GM23338 (cell line): Measurements from ENCODE around the gene CD247. TPM values are rescaled to one million over a fixed set of nuclear protein-coding genes. Genes with fewer than 3 reads are reported as not detected.

ENCODE experiments used
- ATAC-seq: fragments of 200-7000 bp; cut with Tn5 transposase; 3 replicates; pipeline ENCODE4 v1.9.1; 2020
- DNase-seq: peaks from one replicate; pipeline ENCODE4 v3.0.0-alpha.2; 2015; ENCODE audit warnings: low spot score
- H2AFZ ChIP-seq: fragments of 200-600 bp; sonication (generic); 2 replicates; pipeline ENCODE4 v1.8.0; 2016; ENCODE audit warnings: antibody characterized with exemption, mild to moderate bottlenecking, moderate library complexity
- H3F3A ChIP-seq: fragments of 200-600 bp; sonication (generic); replicated peaks from 2 replicates; pipeline ENCODE4 v1.8.0; 2017; ENCODE audit warnings: antibody characterized with exemption, mixed run types, low read depth
- H3K27ac ChIP-seq: fragments of 200-600 bp; sonication (generic); 2 replicates; pipeline ENCODE4 v1.6.1; 2016; ENCODE audit warnings: low read depth
- H3K27me3 ChIP-seq: fragments of 200-600 bp; sonication (generic); 2 replicates; pipeline ENCODE4 v1.8.0; 2016; ENCODE audit warnings: mild to moderate bottlenecking, mixed run types, moderate library complexity; ENCODE audit not compliant: insufficient read depth
- H3K36me3 ChIP-seq: fragments of 200-600 bp; sonication (generic); 2 replicates; pipeline ENCODE4 v1.8.0; 2016; ENCODE audit warnings: mild to moderate bottlenecking; ENCODE audit not compliant: insufficient read depth
- H3K4me1 ChIP-seq: fragments of 200-600 bp; sonication (generic); 2 replicates; pipeline ENCODE4 v1.8.0; 2016; ENCODE audit warnings: mild to moderate bottlenecking, moderate library complexity; ENCODE audit not compliant: insufficient read depth
- H3K4me2 ChIP-seq: fragments of 200-600 bp; sonication (generic); 2 replicates; pipeline ENCODE4 v1.7.1; 2017; ENCODE audit warnings: mixed run types
- H3K4me3 ChIP-seq: fragments of 200-600 bp; sonication (generic); 2 replicates; pipeline ENCODE4 v1.6.1; 2016; ENCODE audit warnings: mixed run types
- H3K79me2 ChIP-seq: fragments of 200-600 bp; sonication (generic); replicated peaks from 2 replicates; pipeline ENCODE4 v1.8.0; 2017; ENCODE audit warnings: mild to moderate bottlenecking; ENCODE audit not compliant: insufficient read depth
- H3K9me2 ChIP-seq: fragments of 200-600 bp; sonication (generic); 2 replicates; pipeline ENCODE4 v1.8.0; 2017; ENCODE audit not compliant: insufficient read depth
- H4K20me1 ChIP-seq: fragments of 200-600 bp; sonication (generic); replicated peaks from 2 replicates; pipeline ENCODE4 v1.8.0; 2017; ENCODE audit warnings: mild to moderate bottlenecking; ENCODE audit not compliant: insufficient read depth
- H3K27ac Mint-ChIP-seq: 2 replicates; pipeline ENCODE4 v1.8.0; 2020; ENCODE audit warnings: inconsistent platforms, mild to moderate bottlenecking, moderate library complexity, mixed read lengths
- H3K27me3 Mint-ChIP-seq: 3 replicates; pipeline ENCODE4 v1.8.0; 2022; ENCODE audit warnings: low read depth, mild to moderate bottlenecking, moderate library complexity, mixed read lengths, inconsistent platforms; ENCODE audit not compliant: insufficient read depth, poor library complexity
- H3K36me3 Mint-ChIP-seq: 3 replicates; pipeline ENCODE4 v1.8.0; 2021; ENCODE audit warnings: low read depth, mild to moderate bottlenecking, inconsistent platforms, moderate library complexity, mixed read lengths
- H3K4me1 Mint-ChIP-seq: 3 replicates; pipeline ENCODE4 v1.8.0; 2020; ENCODE audit warnings: mild to moderate bottlenecking, inconsistent platforms, mixed read lengths
- H3K4me3 Mint-ChIP-seq: 3 replicates; pipeline ENCODE4 v1.8.0; 2021; ENCODE audit warnings: moderate library complexity, mild to moderate bottlenecking, inconsistent platforms, mixed read lengths
- H3K9me3 Mint-ChIP-seq: 3 replicates; pipeline ENCODE4 v1.8.0; 2020; ENCODE audit warnings: moderate library complexity, mild to moderate bottlenecking, inconsistent platforms, mixed read lengths
- CREB1 ChIP-seq: fragments of 250-450 bp; sonication (Bioruptor Pico); IDR thresholded peaks from 2 replicates; pipeline ENCODE4 v1.5.0; 2020; ENCODE audit warnings: low read depth, mild to moderate bottlenecking, moderate library complexity
- EZH2 ChIP-seq: fragments of 200-600 bp; sonication (generic); IDR thresholded peaks from one replicate; pipeline ENCODE4 v1.8.0; 2017; ENCODE audit warnings: antibody characterized with exemption, mild to moderate bottlenecking, low read depth; ENCODE audit not compliant: unreplicated experiment
- EZH2phosphoT487 ChIP-seq: fragments of 200-600 bp; sonication (generic); IDR thresholded peaks from one replicate; pipeline ENCODE4 v1.8.1; 2018; ENCODE audit warnings: antibody characterized with exemption; ENCODE audit not compliant: unreplicated experiment
- JUNB ChIP-seq: IDR thresholded peaks from one replicate; pipeline ENCODE4 v1.6.1; 2016; ENCODE audit warnings: antibody characterized with exemption; ENCODE audit not compliant: unreplicated experiment
- NANOG ChIP-seq: IDR thresholded peaks from 2 replicates; pipeline ENCODE4 v1.6.1; 2016; ENCODE audit warnings: antibody characterized with exemption, borderline replicate concordance
- POLR2AphosphoS5 ChIP-seq: IDR thresholded peaks from 2 replicates; pipeline ENCODE4 v1.6.1; 2016; ENCODE audit warnings: antibody characterized with exemption, low read depth
- STAT1 ChIP-seq: IDR thresholded peaks from one replicate; pipeline ENCODE4 v1.6.1; 2016; ENCODE audit warnings: antibody characterized with exemption; ENCODE audit not compliant: unreplicated experiment
- ZNF114 ChIP-seq: fragments of 250-450 bp; sonication (Bioruptor Pico); IDR thresholded peaks from 2 replicates; pipeline ENCODE4 v1.5.0; 2020; ENCODE audit warnings: mild to moderate bottlenecking, moderate library complexity
- ZNF331 ChIP-seq: fragments of 250-450 bp; sonication (Bioruptor Pico); IDR thresholded peaks from 2 replicates; pipeline ENCODE4 v1.5.0; 2020; ENCODE audit warnings: low read depth, mild to moderate bottlenecking, moderate library complexity
- polyA plus RNA-seq: library from polyadenylated mRNA; unstranded; fragments of >200 nt; fragmentation: Nextera tagmentation; extraction: Ambion mirVana; gene quantifications from 2 replicates; pipeline ENCODE4 v1.2.1, GENCODE V29; 2016
- total RNA-seq: library from RNA; depleted of rRNA; stranded (reverse); fragments of >200 nt; shearing (Covaris generic); gene quantifications from 2 replicates; pipeline ENCODE4 v1.2.3, GENCODE V29; 2014
- TF ChIP-seq, protein P1 (sequence below), 2 experiments: fragments of 200-600 bp in 1 of 2; sonication (generic) in 1 of 2; conservative IDR thresholded peaks; 2 replicates each; pipeline versions ENCODE4 v1.5.1 to v1.6.1; 2016 to 2017; ENCODE audit warnings: antibody characterized with exemption in 2 of 2, low read depth in 2 of 2, mild to moderate bottlenecking in 2 of 2, moderate library complexity in 1 of 2
- TF ChIP-seq, protein P2 (sequence below): IDR thresholded peaks from 2 replicates; pipeline ENCODE4 v1.6.1; 2016; ENCODE audit warnings: antibody characterized with exemption
- TF ChIP-seq, protein P3 (sequence below): IDR thresholded peaks from one replicate; pipeline ENCODE4 v1.6.1; 2018; ENCODE audit warnings: antibody characterized with exemption; ENCODE audit not compliant: unreplicated experiment
- TF ChIP-seq, protein P4 (sequence below): fragments of 250-450 bp; sonication (Bioruptor Pico); IDR thresholded peaks from 2 replicates; pipeline ENCODE4 v1.5.0; 2020; ENCODE audit warnings: mild to moderate bottlenecking, moderate library complexity

Gene CD247
- total and polyA plus RNA-seq, 2 experiments from 2014 or later = 1.2 to 1.4 TPM

DNA sequence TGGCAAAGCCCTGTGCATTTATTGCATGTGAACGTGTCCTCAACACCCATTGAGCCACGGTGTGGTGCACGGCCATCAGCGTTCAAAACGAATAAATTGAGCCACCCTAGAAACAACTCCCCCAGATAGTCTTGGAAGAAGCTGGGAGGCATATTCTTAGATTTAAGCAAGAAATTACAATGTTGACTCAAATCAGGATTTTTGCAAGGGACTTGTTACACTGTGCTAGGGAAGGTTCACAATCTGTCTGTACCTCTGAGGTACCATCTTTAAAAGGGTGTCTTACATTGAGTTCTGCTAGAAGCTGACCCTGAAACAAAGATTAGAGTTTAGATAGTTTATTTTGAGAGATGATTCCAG, 16.2 kb downstream of the CD247 start:
- H3K27me3 ChIP-seq = no peaks in the 10 kb centered on the region
- Mint-ChIP-seq H3K4me3 (no peak overlapping the region), H3K27ac (no peak overlapping the region), H3K36me3 (no peaks in the 10 kb centered on the region), H3K9me3 (no peaks in the 10 kb centered on the region), H3K27me3 (no peaks in the 10 kb centered on the region), H3K4me1 (peaks cover 33% of the 10 kb centered on the region)
- H4K20me1 ChIP-seq = no peaks in the 10 kb centered on the region
- TF ChIP-seq JUNB (no peak), ZNF331 (CRISPR knock-in tag) (no peak), STAT1 (no peak), CREB1 (CRISPR knock-in tag) (no peak), ZNF114 (CRISPR knock-in tag) (no peak), POLR2AphosphoS5 (no peak), EZH2 (no peak), EZH2phosphoT487 (no peak), NANOG (no peak)
- TF ChIP-seq, protein P1, sequence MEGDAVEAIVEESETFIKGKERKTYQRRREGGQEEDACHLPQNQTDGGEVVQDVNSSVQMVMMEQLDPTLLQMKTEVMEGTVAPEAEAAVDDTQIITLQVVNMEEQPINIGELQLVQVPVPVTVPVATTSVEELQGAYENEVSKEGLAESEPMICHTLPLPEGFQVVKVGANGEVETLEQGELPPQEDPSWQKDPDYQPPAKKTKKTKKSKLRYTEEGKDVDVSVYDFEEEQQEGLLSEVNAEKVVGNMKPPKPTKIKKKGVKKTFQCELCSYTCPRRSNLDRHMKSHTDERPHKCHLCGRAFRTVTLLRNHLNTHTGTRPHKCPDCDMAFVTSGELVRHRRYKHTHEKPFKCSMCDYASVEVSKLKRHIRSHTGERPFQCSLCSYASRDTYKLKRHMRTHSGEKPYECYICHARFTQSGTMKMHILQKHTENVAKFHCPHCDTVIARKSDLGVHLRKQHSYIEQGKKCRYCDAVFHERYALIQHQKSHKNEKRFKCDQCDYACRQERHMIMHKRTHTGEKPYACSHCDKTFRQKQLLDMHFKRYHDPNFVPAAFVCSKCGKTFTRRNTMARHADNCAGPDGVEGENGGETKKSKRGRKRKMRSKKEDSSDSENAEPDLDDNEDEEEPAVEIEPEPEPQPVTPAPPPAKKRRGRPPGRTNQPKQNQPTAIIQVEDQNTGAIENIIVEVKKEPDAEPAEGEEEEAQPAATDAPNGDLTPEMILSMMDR (conservative IDR thresholded peaks at IDR 0.05; ENCODE audit: low read depth in 2 of 2) = no peak
- TF ChIP-seq, protein P2, sequence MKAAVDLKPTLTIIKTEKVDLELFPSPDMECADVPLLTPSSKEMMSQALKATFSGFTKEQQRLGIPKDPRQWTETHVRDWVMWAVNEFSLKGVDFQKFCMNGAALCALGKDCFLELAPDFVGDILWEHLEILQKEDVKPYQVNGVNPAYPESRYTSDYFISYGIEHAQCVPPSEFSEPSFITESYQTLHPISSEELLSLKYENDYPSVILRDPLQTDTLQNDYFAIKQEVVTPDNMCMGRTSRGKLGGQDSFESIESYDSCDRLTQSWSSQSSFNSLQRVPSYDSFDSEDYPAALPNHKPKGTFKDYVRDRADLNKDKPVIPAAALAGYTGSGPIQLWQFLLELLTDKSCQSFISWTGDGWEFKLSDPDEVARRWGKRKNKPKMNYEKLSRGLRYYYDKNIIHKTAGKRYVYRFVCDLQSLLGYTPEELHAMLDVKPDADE = no peak
- TF ChIP-seq, protein P3, sequence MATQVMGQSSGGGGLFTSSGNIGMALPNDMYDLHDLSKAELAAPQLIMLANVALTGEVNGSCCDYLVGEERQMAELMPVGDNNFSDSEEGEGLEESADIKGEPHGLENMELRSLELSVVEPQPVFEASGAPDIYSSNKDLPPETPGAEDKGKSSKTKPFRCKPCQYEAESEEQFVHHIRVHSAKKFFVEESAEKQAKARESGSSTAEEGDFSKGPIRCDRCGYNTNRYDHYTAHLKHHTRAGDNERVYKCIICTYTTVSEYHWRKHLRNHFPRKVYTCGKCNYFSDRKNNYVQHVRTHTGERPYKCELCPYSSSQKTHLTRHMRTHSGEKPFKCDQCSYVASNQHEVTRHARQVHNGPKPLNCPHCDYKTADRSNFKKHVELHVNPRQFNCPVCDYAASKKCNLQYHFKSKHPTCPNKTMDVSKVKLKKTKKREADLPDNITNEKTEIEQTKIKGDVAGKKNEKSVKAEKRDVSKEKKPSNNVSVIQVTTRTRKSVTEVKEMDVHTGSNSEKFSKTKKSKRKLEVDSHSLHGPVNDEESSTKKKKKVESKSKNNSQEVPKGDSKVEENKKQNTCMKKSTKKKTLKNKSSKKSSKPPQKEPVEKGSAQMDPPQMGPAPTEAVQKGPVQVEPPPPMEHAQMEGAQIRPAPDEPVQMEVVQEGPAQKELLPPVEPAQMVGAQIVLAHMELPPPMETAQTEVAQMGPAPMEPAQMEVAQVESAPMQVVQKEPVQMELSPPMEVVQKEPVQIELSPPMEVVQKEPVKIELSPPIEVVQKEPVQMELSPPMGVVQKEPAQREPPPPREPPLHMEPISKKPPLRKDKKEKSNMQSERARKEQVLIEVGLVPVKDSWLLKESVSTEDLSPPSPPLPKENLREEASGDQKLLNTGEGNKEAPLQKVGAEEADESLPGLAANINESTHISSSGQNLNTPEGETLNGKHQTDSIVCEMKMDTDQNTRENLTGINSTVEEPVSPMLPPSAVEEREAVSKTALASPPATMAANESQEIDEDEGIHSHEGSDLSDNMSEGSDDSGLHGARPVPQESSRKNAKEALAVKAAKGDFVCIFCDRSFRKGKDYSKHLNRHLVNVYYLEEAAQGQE = no peak
- TF ChIP-seq, protein P4, sequence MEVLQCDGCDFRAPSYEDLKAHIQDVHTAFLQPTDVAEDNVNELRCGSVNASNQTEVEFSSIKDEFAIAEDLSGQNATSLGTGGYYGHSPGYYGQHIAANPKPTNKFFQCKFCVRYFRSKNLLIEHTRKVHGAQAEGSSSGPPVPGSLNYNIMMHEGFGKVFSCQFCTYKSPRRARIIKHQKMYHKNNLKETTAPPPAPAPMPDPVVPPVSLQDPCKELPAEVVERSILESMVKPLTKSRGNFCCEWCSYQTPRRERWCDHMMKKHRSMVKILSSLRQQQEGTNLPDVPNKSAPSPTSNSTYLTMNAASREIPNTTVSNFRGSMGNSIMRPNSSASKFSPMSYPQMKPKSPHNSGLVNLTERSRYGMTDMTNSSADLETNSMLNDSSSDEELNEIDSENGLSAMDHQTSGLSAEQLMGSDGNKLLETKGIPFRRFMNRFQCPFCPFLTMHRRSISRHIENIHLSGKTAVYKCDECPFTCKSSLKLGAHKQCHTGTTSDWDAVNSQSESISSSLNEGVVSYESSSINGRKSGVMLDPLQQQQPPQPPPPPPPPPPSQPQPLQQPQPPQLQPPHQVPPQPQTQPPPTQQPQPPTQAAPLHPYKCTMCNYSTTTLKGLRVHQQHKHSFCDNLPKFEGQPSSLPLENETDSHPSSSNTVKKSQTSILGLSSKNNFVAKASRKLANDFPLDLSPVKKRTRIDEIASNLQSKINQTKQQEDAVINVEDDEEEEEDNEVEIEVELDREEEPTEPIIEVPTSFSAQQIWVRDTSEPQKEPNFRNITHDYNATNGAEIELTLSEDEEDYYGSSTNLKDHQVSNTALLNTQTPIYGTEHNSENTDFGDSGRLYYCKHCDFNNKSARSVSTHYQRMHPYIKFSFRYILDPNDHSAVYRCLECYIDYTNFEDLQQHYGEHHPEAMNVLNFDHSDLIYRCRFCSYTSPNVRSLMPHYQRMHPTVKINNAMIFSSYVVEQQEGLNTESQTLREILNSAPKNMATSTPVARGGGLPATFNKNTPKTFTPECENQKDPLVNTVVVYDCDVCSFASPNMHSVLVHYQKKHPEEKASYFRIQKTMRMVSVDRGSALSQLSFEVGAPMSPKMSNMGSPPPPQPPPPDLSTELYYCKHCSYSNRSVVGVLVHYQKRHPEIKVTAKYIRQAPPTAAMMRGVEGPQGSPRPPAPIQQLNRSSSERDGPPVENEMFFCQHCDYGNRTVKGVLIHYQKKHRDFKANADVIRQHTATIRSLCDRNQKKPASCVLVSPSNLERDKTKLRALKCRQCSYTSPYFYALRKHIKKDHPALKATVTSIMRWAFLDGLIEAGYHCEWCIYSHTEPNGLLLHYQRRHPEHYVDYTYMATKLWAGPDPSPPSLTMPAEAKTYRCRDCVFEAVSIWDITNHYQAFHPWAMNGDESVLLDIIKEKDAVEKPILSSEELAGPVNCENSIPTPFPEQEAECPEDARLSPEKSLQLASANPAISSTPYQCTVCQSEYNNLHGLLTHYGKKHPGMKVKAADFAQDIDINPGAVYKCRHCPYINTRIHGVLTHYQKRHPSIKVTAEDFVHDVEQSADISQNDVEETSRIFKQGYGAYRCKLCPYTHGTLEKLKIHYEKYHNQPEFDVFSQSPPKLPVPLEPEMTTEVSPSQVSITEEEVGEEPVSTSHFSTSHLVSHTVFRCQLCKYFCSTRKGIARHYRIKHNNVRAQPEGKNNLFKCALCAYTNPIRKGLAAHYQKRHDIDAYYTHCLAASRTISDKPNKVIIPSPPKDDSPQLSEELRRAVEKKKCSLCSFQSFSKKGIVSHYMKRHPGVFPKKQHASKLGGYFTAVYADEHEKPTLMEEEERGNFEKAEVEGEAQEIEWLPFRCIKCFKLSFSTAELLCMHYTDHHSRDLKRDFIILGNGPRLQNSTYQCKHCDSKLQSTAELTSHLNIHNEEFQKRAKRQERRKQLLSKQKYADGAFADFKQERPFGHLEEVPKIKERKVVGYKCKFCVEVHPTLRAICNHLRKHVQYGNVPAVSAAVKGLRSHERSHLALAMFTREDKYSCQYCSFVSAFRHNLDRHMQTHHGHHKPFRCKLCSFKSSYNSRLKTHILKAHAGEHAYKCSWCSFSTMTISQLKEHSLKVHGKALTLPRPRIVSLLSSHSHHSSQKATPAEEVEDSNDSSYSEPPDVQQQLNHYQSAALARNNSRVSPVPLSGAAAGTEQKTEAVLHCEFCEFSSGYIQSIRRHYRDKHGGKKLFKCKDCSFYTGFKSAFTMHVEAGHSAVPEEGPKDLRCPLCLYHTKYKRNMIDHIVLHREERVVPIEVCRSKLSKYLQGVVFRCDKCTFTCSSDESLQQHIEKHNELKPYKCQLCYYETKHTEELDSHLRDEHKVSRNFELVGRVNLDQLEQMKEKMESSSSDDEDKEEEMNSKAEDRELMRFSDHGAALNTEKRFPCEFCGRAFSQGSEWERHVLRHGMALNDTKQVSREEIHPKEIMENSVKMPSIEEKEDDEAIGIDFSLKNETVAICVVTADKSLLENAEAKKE = no peak
- H3K4me1 ChIP-seq = peaks cover 15% of the 10 kb centered on the region
- H2AFZ ChIP-seq = no peak overlapping the region
- H3K9me2 ChIP-seq = peaks cover 8% of the 10 kb centered on the region; the same call in 1 of the 2 replicates
- no peak overlapping the region for H3K4me3 ChIP-seq
- ATAC-seq (no peak), DNase-seq (no peak)
- no peaks in the 10 kb centered on the region for H3K36me3 ChIP-seq
- H3K4me2 ChIP-seq = no peak overlapping the region
- no peaks in the 10 kb centered on the region for H3F3A ChIP-seq
- no peak overlapping the region for H3K27ac ChIP-seq
- H3K79me2 ChIP-seq = no peaks in the 10 kb centered on the region
